NCI-H1694 treated with DMSO at 0.1 percent for 48 hours (cell line): Measurements from ENCODE around the gene SLX9.
"Not testable (repeated sequence)": the region's sequence is repeated elsewhere in the genome, so short reads cannot be mapped to it uniquely, and the experiment has no call there.

Source experiments
- DNase-seq: peaks from one replicate; lab custom pipeline; 2025; lab: John Stamatoyannopoulos, UW

SLX9 gene

GRCh38 chr21:44916965-44917364 is 22.9 kb upstream of the SLX9 start:
- no peak for DNase-seq

GRCh38 chr21:44917446-44918106 is 22.3 kb upstream of the SLX9 start:
- DNase-seq = no peak

- DNase-seq = no peak
Observed at GRCh38 chr21:44918107-44918470, 21.7 kb upstream of the SLX9 start.

DNA sequence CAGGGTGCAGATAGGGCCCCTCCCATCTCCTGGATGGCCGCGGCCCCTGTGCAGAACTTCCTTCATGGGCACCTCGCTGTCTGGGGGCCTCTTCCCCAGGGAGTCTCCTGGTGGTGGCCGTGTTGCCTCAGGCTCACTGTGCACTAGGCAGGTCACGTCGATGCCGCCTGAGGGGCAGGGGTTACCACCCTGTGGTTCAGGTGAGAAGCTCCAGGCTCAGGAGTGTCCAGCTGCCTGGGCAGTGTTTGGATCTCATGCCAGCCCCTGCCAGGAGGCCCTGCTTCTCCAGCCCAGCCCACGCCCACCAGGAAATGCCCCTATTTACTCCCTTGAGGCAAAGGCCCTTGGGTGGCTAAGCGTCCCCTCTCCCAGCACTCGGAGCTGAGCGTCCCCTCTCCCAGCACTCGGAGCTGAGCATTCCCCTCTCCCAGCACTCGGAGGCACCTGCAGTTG is 21.2 kb upstream of the SLX9 start:
- no peak for DNase-seq

- DNase-seq = no peak
Observed at GRCh38 chr21:44919111-44919912, 20.5 kb upstream of the SLX9 start.

GRCh38 chr21:44919913-44920693 is 19.7 kb upstream of the SLX9 start:
- DNase-seq = no peak

GRCh38 chr21:44920694-44921604 is 18.9 kb upstream of the SLX9 start, which contains the start of gene ITGB2:
Gene ITGB2 (minus strand): TSS chr21:44920899. CDS start chr21:44910782, 10,117 bp downstream.
- DNase-seq = no peak

GRCh38 chr21:44921928-44922327 is 17.9 kb upstream of the SLX9 start:
- DNase-seq = no peak

DNA sequence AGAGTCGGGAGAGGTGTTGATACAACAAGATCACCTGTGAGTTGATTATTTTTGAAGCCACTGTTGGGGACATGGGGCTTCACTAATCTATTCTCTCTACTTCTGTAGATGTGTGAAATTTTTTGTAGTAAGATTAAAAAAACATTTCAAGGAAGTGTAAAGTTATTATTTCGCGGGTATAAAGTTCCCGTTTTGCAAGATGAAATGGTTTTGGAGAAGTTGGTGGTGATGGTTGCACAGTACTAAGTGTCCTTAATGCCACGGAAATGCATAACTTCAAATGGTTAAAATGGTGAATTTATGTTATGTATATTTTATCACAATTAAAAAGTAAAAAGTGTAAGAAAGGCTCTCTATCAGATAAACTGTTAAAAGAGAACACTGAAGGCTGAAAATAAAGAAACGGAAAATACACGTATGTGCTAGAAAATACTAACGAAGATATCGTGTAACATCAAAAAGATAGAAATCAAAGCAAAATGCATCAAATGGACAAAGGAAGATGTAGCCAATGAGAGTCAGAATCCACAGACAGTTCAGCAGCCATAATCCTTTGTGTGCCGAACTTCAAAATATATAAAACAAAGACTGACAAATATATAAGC is 16.2 kb upstream of the SLX9 start:
- no peak for DNase-seq

GRCh38 chr21:44924606-44925377 is 15.0 kb upstream of the SLX9 start:
- no peak for DNase-seq

DNA sequence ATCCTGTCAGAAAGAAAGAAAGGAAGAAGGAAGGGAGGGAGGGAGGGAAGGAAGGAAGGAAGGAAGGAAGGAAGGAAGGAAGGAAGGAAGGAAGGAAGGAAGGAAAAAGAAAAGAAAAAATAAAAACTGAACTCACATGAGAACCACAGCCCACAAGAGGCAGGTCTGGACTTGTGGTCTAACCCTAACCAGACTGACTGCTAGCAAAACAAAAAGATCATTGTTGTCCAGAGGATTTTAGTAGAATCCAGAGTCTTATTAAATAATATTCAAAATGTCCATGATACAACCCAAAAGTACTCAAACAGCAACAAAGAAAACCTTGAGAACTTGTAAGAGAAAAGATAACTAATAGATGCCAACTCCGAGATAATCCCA is 14.5 kb upstream of the SLX9 start:
- no peak for DNase-seq

DNA sequence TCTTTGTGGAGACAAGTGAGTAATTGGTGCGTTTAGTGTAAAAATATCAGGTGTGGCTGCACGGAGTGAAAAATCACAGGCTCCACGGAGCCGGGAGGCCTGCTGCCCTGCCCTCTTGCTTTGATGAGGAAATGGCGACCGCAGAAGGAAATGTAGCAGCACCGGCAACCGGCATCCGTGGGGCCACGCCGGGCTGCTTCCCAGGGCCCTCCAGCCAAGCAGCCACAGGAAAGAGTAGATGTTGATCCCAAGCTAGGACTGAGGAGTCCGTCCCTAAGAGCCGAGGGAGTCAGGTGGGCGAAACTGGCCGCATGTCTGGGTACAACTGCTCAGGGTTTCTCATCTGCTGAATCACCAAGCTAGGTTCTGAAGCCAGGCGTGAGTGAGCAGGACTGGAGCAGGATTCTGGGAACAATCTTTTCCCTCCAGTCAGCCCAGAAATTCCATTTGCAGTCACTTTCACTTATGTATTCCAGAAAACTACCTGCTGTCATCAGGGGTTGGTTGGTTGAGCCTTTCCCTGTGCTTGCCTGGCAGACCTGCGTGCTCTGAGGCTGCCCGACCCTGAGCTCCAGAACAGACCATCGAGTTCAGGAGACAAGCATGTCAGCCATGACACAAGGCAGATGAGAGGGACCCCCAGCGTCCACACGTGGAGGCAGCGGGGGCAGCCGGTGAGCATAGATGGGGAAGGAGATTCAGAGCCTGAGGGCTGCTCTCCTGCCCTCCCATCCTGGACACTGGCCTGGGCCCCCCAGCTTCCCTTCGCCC is 13.3 kb upstream of the SLX9 start:
- DNase-seq = no peak

DNA sequence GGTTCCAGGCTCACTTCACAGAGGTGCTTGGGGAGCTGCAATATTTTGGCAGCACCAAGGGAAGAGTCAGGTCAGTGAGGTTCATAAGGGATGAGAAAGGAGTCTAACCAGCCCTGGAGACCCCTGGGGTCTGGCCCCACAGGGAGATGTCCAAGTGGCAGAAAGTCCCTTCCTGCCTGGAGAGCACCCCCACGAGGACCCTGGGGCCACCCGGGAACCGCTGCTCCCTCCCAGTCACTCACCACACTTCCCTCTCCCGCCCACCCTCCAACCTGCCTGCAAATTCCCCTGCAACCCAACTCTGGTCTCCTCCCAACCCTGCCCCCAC is 12.6 kb upstream of the SLX9 start:
- DNase-seq = no peak

DNA sequence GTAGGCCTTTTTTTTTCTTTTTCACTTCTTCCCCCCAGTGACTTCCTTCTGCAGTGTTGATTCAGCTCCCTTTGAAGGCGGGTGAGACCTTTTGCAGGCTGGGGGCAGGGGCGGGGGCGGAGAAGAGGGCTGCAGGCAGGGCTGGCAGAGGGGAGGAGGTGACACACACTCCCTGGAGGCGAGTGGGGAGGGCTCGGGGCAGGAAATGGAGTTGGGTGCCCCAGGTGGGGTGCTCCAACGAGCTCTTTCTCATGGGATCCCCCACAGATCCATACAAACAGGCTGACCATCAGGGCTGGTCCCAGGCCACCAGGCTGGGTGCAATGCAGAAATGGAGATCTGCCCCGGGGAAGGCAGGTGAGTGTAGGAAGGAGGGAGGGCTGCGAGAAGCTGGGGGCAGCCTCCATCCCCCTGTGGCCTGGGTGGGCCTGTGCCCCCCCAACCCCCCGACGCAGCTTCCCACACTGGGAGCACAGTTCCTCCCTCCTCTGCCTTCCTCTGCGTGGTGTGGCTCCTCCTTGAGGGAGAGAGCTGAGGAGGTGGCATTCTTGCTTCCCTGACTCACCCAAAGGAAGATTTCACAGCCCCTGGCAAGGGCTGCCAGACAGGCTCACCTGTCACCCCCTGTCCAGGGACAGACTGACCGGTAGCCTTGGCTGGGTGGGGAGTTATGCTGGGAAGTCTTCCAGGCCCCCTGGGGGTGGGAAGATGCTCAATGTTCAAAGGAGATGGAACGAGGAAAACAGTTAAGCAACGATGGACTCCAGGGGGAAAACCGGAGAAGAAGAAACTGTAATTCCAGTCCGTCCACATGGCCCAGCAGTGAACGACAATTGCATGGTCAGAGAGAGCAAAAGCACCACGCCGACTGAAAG is 12.0 kb upstream of the SLX9 start:
- DNase-seq = no peak

DNA sequence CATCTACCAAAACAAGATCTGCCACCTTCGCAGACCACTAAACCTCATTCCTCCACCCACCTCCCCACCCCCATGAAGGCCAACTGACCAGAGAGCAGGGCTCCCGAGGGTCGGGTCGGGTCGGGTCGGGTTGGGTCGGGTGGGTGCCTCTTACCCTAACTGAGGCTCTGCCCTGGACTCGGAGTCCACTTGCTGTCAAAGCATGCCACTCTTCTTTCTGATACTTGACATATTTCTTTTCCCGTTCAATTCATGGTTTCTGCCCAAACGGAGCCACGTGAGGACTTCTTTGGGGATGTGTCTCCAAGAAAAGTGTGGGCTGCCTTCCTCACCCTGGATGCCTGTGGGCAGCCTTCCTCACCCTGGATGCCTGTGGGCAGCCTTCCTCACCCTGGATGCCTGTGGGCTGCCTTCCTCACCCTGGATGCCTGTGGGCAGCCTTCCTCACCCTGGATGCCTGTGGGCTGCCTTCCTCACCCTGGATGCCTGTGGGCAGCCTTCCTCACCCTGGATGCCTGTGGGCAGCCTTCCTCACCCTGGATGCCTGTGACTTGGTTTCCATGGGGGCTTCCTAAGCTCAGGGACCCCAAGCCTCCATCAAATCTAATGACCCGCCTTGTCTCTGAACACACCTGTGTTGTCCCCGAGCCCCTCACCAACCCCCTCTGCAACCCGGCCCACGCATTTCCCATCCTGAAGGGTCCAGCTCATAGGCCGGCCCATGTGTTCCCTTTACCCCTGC is 11.2 kb upstream of the SLX9 start:
- DNase-seq = not testable (repeated sequence)

- no peak for DNase-seq
Observed at GRCh38 chr21:44929242-44929798, 10.5 kb upstream of the SLX9 start.

- DNase-seq = no peak
Observed at GRCh38 chr21:44929799-44930542, 9.9 kb upstream of the SLX9 start.
